HG03039 (cell line): Measurements from ENCODE around the gene NTF4.

Source experiments
- ATAC-seq: cut with Tn5 transposase; IDR thresholded peaks from one replicate; pipeline ENCODE4 v1.9.1; 2021; ENCODE audit warnings: mild to moderate bottlenecking, moderate library complexity; ENCODE audit not compliant: unreplicated experiment

Gene NTF4, protein sequence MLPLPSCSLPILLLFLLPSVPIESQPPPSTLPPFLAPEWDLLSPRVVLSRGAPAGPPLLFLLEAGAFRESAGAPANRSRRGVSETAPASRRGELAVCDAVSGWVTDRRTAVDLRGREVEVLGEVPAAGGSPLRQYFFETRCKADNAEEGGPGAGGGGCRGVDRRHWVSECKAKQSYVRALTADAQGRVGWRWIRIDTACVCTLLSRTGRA

DNA sequence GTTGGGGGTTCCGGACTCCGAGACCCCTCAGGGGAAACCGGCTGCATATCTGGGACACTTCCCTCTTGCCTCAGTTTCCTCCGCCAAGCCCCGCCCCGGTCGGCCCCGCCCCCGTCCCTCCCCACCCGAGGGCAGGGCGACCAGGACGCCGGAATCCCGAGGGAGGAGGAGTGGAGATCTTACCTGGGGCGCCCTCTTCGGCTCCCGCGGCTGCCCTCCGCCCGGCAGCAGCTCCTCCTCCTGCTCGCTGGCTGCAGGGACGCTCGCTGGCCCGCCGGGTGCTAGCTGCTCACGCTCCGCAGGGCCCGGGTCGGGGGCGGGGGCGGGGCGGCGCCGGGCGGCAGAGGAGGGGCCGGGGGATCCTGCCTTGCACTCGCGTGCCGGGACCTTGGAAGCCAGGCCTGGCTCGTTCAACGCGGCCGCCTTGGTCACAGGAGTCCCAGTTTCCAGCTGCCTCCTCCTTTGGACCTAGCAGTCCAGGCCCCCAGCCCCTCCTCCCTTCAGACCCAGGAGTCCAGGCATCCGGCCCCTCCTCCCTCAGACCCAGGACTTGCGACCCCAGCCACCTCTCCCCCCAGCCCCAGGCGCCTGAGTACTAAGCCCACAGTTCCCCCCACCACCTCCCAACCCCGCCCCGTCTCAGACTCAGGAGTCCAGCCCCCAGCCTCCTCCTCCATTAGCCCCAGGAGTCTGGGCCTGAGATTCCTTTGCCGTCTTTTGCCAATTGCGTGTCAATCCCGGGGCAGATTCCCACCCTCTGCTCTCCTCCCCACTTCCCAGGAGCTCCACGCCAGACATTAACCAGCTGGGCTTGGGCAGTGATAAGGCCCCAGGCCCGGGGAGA, at the start of gene NTF4:
TSS of gene NTF4 (minus strand) at position 51 of the 844 bp plus-strand sequence. CDS start 2,821 bp downstream, outside the sequence.
- ATAC-seq: no peak

DNA sequence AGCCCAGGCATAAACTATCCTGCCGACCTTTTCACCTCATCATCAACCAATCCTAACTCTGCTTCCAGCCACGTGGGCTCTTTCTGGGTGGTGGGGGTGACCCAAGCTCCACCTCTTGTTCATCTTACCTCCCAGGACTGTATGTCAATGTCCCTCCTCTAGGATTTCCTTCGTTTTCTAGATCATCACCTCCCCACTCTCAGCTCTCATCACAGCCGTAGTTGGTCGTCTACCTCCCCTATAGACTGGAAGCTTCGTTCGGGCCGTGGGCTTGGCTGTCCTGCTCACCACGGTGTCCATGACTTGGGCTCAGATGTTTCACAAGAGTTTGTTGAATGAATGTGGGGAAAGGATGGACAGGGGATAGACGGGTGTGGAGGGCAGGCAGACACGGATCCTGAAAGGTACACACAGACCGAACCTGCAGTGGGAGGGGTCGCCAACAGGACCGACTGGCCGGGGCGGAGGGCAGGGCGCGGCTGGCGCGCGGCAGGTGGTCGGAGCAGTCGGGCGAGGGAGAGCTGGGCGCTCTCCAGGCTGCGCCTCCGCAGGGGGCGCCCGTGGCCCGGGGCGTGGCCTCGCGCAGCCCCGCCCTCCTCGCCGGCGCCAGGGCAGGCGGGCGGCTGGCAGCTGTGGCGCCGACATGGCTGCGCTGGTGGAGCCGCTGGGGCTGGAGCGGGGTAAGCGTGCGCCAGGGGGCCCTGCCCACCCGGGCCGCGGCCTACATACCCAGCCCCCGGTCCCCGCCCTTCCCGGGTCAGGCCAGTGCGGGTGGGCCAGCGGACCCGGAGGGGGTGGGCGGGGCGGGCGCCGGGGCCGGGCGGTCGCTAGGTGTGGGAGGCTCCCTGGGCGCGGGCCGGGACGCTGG, 49.4 kb upstream of the NTF4 start, which contains the start of gene LIN7B:
TSS of gene LIN7B (plus strand) at position 609 of the 868 bp plus-strand sequence. CDS start at position 644, 35 bp downstream.
- no peak for ATAC-seq

DNA sequence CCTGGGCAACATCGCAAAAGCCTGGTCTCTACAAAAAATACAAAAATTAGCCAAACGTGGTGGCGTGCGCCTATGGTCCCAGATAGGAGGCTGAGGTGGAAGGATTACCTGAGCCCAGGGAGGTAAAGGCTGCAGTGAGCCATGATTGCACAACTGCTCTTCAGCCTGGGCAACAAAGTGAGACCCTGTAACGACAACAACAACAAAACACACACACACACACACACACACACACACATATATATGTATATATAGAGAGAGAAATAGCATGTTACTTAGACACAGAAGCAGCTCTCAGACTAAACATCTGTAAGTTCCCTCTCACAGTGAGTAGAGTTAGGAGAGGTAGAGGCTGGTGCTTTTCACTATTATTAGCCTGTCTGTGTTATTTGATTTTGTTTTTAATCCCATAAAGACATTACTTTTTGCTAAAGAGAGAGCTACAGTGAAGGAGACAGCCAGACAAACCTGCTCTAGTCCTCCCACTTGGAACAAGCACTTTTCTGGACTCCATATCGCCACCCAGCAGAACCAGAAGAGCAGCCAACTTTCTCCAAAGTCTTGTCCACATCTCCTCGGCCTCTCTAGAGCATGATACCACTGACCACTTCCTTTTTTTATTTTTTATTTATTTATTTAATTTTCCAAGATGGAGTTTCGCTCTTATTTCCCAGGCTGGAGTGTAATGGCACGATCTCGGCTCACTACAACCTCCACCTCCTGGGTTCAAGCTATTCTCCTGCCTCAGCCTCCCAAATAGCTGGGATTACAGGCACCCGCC, 46.8 kb upstream of the NTF4 start:
- no peak for ATAC-seq

DNA sequence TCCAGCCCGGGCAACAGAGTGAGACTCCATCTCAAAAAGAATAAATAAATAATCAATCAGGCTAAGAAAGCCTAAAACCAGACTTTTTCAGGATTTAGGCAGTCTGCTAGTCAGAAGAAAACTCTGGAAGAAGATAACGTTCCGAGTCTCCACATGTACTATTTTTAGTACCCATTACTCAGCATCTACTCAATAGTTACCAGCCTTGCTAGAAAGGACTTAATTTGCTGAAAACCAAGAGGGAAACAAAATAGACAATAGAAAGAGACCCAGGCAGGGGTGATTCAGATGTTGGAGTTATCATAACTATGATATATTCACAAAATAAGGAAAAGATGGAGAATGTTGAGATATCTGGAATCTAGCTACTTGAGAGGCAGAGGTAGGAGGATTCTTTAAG, 45.9 kb upstream of the NTF4 start:
- ATAC-seq: no peak

DNA sequence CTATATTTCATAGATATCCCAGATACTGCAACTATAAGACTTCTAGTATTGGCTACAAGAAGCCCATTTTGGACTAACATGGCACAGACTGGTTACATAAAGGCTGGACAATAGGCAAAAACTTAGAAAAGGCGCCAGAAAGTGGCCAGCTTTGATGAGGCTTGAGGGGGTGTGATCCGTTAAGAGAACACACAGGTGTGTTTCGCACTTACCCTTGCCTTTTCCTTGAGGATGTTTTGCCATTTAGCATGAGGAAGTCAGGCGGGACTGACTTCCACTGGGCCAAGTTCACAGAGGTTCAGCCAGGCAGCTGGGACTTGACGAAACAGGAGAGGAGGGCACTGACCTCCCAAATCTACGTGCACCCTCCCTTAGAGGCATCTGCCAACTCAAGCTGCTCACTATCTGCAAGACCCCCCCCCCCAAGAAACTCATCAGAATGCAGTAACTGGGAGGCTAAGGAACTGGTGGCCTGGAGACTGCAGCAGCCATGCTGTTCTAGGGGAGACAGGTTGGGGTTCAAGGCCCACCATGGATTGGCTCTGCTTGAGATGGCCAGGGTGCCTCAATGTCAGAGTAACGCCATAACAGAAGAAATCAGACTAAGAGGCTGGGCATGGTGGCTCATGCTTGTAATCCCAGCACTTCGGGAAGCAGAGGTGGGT, 45.1 kb upstream of the NTF4 start:
- no peak for ATAC-seq

DNA sequence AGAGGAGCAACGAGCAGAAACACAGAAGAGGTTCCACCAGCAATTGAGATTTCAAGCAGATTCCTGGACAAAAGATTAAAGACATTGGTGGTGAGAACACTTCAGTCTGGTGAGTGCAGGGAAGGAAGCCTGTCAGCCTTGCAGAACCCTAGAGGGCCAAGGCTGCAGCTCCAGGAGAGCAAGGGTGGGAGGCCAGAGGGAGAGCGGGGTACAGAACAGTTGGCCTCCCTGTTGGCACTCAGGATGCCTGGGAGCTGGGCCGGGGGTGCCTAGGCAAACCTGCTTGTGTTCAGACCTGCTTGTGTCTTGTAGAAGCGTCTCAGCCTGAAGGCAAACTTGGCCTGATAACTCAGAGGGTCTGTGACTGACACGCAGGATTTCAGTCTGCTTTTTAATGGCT, 44.4 kb upstream of the NTF4 start:
- no peak for ATAC-seq

DNA sequence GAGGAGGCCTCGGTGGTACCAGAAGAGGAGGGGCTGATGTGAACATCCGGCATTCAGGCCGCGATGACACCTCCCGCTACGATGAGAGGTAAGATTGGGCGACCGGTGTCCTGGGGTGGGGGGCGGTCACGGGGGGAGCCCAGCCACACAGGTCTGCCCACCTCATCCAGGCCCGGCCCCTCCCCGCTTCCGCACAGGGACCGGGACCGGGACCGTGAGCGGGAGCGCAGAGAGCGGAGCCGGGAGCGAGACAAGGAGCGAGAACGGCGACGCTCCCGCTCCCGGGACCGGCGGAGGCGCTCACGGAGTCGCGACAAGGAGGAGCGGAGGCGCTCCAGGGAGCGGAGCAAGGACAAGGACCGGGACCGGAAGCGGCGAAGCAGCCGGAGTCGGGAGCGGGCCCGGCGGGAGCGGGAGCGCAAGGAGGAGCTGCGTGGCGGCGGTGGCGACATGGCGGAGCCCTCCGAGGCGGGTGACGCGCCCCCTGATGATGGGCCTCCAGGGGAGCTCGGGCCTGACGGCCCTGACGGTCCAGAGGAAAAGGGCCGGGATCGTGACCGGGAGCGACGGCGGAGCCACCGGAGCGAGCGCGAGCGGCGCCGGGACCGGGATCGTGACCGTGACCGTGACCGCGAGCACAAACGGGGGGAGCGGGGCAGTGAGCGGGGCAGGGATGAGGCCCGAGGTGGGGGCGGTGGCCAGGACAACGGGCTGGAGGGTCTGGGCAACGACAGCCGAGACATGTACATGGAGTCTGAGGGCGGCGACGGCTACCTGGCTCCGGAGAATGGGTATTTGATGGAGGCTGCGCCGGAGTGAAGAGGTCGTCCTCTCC, 43.2 kb upstream of the NTF4 start:
- ATAC-seq: no peak

DNA sequence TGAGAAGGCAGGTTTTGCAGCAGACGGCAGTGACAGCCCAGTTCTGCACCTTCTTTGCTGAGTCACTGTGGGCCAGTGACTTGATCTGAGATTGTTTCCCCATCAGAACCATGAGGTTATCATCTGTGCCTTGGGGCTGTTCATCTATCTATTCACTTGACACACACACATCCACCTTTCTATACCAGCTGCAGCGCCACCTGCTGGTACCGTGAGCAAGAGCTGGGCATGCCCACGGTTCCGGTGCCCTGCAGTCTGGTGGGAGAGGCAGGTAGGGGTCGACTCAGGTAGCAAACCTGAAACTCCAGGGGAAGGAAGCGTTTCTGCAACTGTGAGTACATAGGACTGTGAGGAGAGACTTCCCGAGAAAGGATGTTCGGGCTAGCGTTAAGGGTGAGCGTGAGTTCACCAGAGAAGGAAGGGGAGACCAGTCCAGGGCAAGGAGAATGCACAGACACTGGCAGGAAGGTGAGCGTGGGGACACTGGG, 42.1 kb upstream of the NTF4 start:
- no peak for ATAC-seq

DNA sequence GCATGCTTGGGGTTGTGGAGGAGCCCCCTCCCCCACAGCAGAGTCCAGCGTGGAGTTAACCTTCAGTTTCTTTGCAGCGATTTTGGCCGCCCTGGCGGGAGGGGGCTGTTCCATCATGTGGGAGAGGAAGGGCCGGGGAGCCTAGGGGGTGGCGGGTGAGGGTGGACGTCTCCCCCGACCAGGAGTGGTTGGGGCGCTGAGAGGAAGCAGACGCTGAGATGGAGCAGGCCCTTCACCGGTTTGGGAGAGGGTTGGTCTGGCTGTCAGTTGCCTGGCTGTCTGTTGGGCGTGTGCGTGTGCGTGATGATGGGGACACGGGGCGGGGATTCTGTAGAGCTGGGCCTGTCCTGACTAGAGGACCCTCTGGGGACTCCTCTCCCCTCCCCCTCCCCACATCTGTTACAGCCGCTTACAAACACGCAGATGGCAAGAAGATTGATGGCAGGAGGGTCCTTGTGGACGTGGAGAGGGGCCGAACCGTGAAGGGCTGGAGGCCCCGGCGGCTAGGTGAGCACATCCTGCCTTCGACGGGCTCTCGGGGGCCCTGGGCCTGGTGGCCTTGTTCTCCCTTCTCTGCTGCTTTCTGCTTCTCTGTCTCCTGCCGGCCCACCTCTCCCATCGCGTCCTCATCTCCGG, 39.7 kb upstream of the NTF4 start:
- ATAC-seq: no peak

DNA sequence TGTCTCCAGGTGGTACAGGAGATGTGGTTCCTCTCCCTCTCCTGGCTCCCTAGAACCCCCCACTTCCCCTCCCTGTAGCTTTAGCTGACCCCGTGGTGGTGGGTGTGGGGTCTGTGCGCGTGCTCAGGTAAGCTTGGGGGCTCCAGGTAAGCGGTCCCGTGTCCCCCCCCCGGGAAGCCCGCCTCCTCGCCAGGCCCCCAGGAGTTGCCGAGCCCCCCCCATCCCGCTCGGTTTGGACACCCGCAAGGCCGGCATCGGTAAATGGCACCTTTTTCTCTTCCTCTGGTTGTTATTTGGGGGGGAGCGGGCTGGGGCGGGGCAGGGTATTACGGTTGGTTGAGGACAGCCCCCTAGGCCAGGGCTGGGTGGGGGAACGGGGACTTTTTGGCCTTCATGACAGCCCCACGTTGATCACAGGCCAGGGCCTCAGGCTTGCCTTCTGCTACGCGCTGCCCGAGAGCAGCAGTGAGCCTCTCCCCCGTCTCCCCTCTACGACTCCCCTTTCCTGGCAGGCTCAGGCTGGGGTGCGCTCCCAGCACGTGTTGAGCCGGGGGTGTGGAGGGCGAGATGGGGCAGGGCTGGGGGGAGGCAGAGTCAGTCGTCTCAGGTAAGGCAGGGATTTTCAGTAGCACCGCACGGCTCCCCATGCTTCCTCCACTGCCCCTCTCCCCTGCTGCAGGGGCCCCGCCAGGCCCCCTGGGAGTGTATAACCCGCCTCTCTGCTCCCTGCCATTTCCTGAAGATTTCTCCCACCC, 38.9 kb upstream of the NTF4 start:
- ATAC-seq: no peak

DNA sequence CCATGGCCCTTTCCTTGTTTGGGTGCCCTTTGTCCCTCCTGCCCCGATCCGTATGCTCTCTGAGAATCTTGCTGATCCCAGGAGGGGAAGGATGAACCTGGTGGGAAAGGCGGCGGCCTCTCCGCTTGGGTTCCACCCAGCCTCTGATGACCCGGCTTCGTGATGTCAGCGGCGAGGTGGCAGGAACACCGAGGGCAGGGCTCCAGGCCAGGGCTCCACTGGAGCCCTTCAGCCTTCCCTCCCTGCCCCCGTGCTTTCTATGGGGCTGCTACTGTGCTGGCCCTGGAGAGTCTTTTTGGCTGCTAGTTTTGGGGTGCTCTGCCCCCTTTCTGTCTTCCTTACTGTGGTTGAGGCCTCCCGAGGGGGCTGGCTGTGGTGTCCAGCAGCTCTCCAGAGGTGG, 37.7 kb upstream of the NTF4 start:
- ATAC-seq: no peak

DNA sequence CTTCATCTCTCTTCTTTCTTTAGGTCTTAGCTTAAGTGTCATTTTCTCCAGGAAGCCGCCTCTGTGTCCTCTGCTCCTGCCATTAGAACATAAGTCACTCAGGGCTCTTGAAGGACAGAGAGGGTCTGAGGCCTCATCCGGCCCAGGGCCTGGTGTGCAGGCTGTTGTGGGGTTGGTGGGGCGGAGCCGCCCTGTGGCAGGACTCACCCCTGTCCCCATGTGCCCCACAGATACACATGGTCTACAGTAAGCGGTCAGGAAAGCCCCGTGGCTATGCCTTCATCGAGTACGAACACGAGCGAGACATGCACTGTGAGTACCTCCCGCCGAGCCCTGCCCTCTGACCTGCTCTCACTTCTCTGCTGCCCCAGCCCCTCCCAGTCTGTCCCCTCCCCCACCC, 36.5 kb upstream of the NTF4 start:
- ATAC-seq: no peak

DNA sequence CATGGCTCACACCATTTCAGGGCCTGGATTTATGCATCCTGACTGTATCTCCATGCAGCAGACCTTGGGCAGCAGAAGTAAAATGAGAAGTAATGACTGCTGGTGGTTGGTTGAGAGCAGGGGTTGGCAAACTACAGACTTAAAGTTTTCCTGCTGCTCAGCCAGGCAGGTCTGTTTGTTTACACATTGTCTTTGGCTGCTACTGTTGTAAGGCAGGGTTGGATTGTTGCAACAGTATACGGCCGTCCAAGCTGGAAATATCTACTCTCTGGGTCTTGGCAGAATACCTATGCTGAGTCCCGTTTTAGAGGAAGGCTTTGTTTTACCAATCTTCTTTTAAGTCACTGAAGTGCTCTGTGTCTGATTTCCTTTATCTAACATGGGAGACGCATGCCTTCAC, 34.2 kb upstream of the NTF4 start:
- ATAC-seq: no peak

DNA sequence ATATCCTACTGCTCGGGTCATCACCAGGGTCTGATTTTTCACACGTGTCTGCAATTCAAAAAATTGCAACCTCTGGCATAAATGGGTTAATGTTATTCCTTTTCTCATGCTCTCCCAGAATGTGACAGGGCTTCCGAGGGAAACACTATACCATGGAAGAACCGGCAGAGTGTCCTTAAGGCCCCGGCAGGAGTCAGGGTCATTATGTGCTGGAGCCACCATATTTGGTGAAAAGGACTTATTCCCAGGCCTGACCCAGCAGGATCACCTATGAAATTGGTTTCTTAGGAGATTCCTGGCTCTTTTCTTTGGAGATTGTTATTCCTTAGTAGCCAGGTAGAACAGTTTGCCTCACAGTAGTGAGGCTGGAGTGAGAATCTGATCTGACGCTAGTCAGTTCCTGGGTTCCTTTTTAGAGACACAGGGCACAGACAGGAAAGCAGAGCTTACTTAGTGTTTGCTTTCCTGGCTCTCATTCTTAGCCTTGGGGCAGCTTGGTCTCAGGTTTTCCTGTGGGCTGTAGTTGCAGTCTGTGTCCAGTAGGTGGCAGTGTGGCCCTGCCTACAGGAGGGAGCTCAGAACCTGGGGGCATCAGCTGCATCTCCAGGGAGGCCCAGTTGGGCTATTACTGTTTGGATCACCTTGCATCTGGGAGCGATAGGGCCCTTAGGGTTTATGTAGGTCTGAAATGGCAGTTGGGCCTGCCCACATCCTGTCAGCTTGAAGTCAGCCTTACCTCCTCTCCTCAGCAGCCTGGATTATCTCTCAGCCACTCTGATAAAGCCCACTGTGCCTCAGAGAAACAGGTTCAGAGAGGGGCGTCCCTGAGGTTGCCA, 33.1 kb upstream of the NTF4 start:
- no peak for ATAC-seq

DNA sequence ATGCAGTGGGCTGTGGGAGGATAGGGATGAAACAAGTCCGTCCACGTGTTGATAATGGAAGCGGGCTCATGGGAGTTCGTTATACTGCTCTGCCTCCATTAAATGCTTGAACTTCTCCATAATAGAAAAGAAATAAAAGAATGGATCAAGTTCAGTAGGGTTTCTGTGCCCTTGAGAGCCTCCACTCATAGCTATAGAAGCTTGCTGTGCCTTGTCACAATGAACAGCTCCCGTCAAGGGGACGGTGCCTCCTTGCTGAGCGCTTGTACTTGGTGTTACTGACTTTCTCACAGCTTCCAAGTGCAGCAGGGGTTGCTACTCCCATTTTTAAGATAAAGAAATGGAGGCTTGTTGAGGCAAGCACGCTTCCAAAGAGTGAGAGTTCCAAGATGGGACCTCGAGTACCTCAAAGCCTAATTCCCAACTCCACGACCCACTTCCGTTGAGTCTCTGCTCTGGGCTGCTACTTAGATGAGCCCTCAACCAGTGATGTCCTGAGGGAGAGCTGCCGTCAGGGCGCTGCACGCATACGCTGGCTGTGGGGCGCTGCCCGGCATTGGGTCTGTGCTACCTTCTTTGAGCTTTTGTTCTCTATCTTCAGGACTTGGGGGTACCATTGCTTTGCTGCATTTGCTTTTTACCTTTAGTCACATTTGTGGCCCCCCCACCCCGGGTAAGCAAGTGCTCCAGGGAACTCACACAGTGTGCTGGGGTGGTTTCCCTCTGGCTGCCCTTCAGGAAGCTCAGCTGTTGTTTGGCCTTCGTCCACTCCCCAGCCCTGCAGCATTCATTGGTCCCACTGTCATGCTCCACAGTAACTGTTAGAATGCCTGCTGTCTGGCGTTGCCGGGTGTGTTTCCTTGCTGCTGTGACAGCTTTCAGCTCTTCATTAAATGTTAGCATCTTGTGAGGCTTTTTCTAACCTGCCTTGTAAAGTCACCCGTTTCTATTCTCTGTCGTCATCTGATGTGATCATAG, 30.2 kb upstream of the NTF4 start:
- no peak for ATAC-seq

DNA sequence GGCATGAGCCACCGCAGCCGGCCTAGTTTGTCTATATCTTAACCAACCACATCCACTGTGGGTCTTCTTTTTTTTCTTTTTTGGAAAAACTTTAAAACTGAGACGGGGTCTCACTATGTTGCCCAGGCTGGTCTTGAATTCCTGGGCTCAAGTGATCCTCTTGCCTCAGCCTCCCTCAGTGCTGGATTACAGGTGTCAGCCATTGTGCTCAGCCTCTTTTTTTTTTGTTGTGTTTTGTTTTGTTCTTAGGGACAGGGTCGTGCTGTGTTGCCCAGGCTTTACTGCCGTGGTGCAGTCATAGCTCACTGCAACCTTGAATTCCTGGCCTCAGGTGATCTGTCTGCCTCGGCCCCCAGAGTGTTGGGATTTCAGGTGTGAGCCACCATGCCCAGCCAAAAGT, 28.1 kb upstream of the NTF4 start:
- ATAC-seq: no peak
